ENCODE data around the gene STPG1.

The STPG1 gene

GRCh38 chr1:24392604-24392946 lies 21.0 kb downstream of the STPG1 start:
- no peak for TF ChIP-seq CTCF (IDR thresholded peaks at IDR 0.05; ENCODE audit: low read depth, low read length)
- H3K4me3 ChIP-seq (ENCODE audit: low read depth, low read length) = no peak overlapping the region

DNA sequence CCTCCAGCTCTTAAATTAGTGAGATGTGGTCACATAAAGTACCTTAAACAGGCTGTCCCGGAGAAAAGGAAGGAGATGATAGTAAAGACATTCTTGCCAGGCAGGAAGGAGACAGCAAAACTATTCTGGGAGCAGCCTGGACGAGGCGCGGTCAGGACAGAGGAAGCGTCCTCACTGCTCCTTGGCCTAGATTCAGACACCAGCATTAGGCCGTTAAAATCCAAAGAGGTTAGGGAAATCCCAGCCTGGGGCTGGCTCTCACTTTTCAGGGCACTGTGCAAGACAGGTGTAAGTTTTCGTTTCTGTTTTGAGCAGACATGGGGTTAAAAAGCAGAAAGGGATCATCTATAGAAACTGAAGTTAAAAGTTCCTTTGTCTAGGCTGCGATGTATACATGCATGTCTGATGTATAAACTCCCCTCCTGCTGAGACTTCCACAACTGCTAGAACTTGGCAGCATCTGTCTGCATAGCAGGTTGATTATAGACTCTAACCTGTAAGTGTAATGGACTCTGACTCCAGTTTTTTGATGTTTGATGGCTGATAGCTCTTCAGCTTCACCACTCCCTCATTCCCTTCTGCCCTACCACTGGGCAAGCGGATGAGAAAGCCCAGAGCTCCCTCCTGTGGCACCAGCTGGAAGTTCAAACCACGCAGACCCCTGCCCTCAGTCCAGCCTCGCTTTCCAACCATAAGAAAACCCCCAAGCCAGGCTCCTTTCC lies 21.5 kb downstream of the STPG1 start:
- H3K4me3 ChIP-seq (ENCODE audit: low read depth, low read length) = no peak overlapping the region
- peak; percentile 68 for TF ChIP-seq CTCF (IDR thresholded peaks at IDR 0.05; ENCODE audit: low read depth, low read length)

DNA sequence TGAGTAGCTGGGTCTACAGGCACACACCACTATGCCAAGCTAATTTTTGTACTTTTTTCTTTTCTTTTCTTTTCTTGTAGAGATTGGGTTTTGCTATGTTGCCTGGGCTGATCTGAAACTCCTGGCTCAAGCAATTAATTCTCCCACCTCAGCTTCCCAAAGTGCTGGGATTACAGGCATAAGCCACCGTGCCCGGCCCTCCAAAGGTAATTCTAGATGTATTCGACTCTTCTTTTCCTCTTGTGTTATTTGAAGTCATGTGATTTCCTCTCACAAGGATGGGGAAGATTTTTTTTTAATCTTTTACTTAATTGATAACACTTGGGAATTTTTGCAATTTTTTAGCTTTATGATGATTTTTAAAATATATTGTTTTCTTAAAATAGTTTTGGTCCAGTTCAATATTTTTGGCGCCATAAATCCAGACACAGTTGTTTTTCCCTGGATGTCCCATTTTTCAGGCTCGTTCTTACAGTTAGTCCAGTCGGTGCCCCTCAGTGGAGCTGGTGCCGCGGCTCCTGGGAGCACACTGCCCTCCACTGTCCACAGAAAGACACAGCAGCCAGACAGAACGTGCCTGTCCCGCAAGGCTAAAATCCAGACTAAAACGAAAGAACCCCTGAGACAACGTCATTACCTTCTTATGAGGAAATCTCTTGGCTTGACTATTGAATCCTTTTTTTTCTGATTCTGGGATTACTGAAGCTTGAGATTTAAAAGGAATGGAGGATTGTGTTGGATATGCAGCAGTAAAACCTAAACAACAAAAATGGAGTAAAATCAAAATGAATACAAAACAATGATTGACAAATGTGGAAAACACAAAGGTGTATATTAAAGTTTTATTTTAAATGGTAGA lies 22.4 kb downstream of the STPG1 start:
- H3K4me3 ChIP-seq (ENCODE audit: low read depth, low read length) = no peak overlapping the region
- peak; percentile 91 for TF ChIP-seq CTCF (IDR thresholded peaks at IDR 0.05; ENCODE audit: low read depth, low read length)

- H3K4me3 ChIP-seq (ENCODE audit: low read depth, low read length) = no peak overlapping the region
- TF ChIP-seq CTCF (IDR thresholded peaks at IDR 0.05; ENCODE audit: low read depth, low read length) = no peak
Measured at GRCh38 chr1:24389231-24389678, 24.3 kb downstream of the STPG1 start.

GRCh38 chr1:24388331-24388885 lies 25.2 kb downstream of the STPG1 start:
- H3K4me3 ChIP-seq (ENCODE audit: low read depth, low read length) = no peak overlapping the region
- TF ChIP-seq CTCF (IDR thresholded peaks at IDR 0.05; ENCODE audit: low read depth, low read length) = no peak

- no peak overlapping the region for H3K4me3 ChIP-seq (ENCODE audit: low read depth, low read length)
- no peak for TF ChIP-seq CTCF (IDR thresholded peaks at IDR 0.05; ENCODE audit: low read depth, low read length)
Measured at GRCh38 chr1:24387636-24388175, 25.9 kb downstream of the STPG1 start.

All from WI38 (cell line).